HepG2 (cell line): Measurements from ENCODE around the gene USP40. TPM values are rescaled to one million over a fixed set of nuclear protein-coding genes. Genes with fewer than 3 reads are reported as not detected.

Experiments used
- AKAP8 ChIP-seq: sonication (generic); formaldehyde crosslinking; IDR thresholded peaks from 2 replicates; pipeline ENCODE4 v1.5.1; 2020; ENCODE audit warnings: mild to moderate bottlenecking, missing genetic modification reagents
- GATAD1 ChIP-seq: IDR thresholded peaks from 2 replicates; pipeline ENCODE4 v1.6.1; 2016; ENCODE audit warnings: missing genetic modification reagents, missing compliant biosample characterization
- KLF13 ChIP-seq: sonication (generic); formaldehyde crosslinking; IDR thresholded peaks from 2 replicates; pipeline ENCODE4 v1.4.0; 2020; ENCODE audit warnings: mild to moderate bottlenecking, missing genetic modification reagents
- NFRKB ChIP-seq: fragments of 450-650 bp; IDR thresholded peaks from 2 replicates; pipeline ENCODE4 v1.6.1; 2017
- NRL ChIP-seq: sonication (generic); formaldehyde crosslinking; IDR thresholded peaks from 2 replicates; pipeline ENCODE4 v1.5.0; 2020; ENCODE audit warnings: missing genetic modification reagents, mild to moderate bottlenecking, moderate library complexity, borderline replicate concordance
- RORA ChIP-seq: sonication (generic); formaldehyde crosslinking; IDR thresholded peaks from 2 replicates; pipeline ENCODE4 v1.5.0; 2020; ENCODE audit warnings: mild to moderate bottlenecking, missing genetic modification reagents, moderate library complexity
- ZC3H13 ChIP-seq: sonication (generic); formaldehyde crosslinking; IDR thresholded peaks from 2 replicates; pipeline ENCODE4 v1.8.1; 2023; ENCODE audit warnings: mild to moderate bottlenecking, missing genetic modification reagents, moderate library complexity
- ZNF33B ChIP-seq: sonication (generic); formaldehyde crosslinking; IDR thresholded peaks from 2 replicates; pipeline ENCODE4 v1.5.1; 2020; ENCODE audit warnings: mild to moderate bottlenecking, missing genetic modification reagents
- ZNF761 ChIP-seq: sonication (generic); formaldehyde crosslinking; conservative IDR thresholded peaks from 2 replicates; pipeline ENCODE4 v1.4.0; 2020; ENCODE audit warnings: mild to moderate bottlenecking, missing genetic modification reagents
- polyA plus RNA-seq, 8 experiments: library from polyadenylated mRNA; depleted of rRNA in 3 of 8; stranded (reverse) in 7 of 8; unstranded in 1 of 8; fragments of >200 nt; fragmentation: Illumina TruSeq in 4 of 8; extraction: Trizol in 4 of 8; gene quantifications; 2 replicates each; pipeline versions ENCODE4 v1.2.1 to v1.2.3, GENCODE V29; 2011 to 2016; ENCODE audit warnings: low read depth in 4 of 8, missing spikeins in 1 of 8, mixed read lengths in 1 of 8; ENCODE audit not compliant: insufficient read depth in 1 of 8
- total RNA-seq, 5 experiments: library from RNA; depleted of rRNA; stranded (reverse); fragments of >200 nt; fragmentation: Illumina TruSeq; extraction: Trizol; gene quantifications; 2 replicates each; pipeline ENCODE4 v1.2.3, GENCODE V29; 2016; ENCODE audit warnings: low read depth in 1 of 5
- TF ChIP-seq, protein P1 (sequence below): IDR thresholded peaks from 2 replicates; pipeline ENCODE4 v1.6.1; 2016; ENCODE audit warnings: low read depth, missing genetic modification reagents, missing compliant biosample characterization

USP40 gene
- total and polyA plus RNA-seq, 2 of the 13 experiments (the other 11 are each of a cell fraction or from before 2014, with no cell fraction given): 41.0 to 46.3 TPM

DNA sequence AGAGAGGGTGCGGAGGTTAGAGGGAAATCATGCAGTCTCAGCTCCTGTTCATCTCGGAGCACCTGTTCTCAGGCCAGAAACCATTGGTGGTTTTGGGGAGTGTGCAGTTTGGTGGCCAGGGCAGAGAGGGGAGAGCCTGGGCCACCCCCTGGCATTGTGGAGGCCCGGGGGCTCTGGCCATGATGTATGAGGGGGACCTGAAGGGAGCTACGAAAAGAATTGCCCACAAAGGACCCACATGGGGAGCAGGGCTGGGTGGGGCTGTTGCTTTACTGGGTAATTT lies 124.6 kb downstream of the USP40 start (continued):
- TF ChIP-seq AKAP8 (CRISPR knock-in tag): no peak
- TF ChIP-seq ZC3H13 (CRISPR knock-in tag): no peak
- no peak for TF ChIP-seq NRL (CRISPR knock-in tag)
- TF ChIP-seq GATAD1 (CRISPR knock-in tag): no peak
- TF ChIP-seq, protein P1, sequence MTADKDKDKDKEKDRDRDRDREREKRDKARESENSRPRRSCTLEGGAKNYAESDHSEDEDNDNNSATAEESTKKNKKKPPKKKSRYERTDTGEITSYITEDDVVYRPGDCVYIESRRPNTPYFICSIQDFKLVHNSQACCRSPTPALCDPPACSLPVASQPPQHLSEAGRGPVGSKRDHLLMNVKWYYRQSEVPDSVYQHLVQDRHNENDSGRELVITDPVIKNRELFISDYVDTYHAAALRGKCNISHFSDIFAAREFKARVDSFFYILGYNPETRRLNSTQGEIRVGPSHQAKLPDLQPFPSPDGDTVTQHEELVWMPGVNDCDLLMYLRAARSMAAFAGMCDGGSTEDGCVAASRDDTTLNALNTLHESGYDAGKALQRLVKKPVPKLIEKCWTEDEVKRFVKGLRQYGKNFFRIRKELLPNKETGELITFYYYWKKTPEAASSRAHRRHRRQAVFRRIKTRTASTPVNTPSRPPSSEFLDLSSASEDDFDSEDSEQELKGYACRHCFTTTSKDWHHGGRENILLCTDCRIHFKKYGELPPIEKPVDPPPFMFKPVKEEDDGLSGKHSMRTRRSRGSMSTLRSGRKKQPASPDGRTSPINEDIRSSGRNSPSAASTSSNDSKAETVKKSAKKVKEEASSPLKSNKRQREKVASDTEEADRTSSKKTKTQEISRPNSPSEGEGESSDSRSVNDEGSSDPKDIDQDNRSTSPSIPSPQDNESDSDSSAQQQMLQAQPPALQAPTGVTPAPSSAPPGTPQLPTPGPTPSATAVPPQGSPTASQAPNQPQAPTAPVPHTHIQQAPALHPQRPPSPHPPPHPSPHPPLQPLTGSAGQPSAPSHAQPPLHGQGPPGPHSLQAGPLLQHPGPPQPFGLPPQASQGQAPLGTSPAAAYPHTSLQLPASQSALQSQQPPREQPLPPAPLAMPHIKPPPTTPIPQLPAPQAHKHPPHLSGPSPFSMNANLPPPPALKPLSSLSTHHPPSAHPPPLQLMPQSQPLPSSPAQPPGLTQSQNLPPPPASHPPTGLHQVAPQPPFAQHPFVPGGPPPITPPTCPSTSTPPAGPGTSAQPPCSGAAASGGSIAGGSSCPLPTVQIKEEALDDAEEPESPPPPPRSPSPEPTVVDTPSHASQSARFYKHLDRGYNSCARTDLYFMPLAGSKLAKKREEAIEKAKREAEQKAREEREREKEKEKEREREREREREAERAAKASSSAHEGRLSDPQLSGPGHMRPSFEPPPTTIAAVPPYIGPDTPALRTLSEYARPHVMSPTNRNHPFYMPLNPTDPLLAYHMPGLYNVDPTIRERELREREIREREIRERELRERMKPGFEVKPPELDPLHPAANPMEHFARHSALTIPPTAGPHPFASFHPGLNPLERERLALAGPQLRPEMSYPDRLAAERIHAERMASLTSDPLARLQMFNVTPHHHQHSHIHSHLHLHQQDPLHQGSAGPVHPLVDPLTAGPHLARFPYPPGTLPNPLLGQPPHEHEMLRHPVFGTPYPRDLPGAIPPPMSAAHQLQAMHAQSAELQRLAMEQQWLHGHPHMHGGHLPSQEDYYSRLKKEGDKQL (CRISPR knock-in tag): no peak
- TF ChIP-seq ZNF761: no peak
- TF ChIP-seq ZNF33B (CRISPR knock-in tag): no peak
- no peak for TF ChIP-seq KLF13 (CRISPR knock-in tag)
- TF ChIP-seq RORA (CRISPR knock-in tag): no peak
- TF ChIP-seq NFRKB: no peak
- TF ChIP-seq, all 625 proteins: peak for 0
